Osteoblast (primary cell): ENCODE results near the gene GNAQ. TPM values are rescaled to one million over a fixed set of nuclear protein-coding genes. Genes with fewer than 3 reads are reported as not detected.

Experiments
- DNase-seq: peaks from one replicate; pipeline ENCODE4 v3.0.0; 2011; ENCODE audit warnings: low spot score, mixed read lengths; ENCODE audit not compliant: insufficient read length; ENCODE audit errors: missing footprints
- H2AFZ ChIP-seq: 2 replicates; pipeline ENCODE4 v1.6.0; 2011; ENCODE audit warnings: mild to moderate bottlenecking, low read length
- H3K27ac ChIP-seq: 2 replicates; pipeline ENCODE4 v1.5.1; 2011; ENCODE audit warnings: mild to moderate bottlenecking, low read depth, low read length, moderate library complexity
- H3K27me3 ChIP-seq: 2 replicates; pipeline ENCODE4 v1.6.0; 2012; ENCODE audit warnings: mild to moderate bottlenecking, control low read depth, inconsistent platforms, low read length, moderate library complexity; ENCODE audit not compliant: insufficient read depth
- H3K36me3 ChIP-seq: 2 replicates; pipeline ENCODE4 v1.5.1; 2011; ENCODE audit warnings: mild to moderate bottlenecking, low read length, control low read depth, moderate library complexity; ENCODE audit not compliant: insufficient read depth
- H3K4me1 ChIP-seq: 2 replicates; pipeline ENCODE4 v1.5.1; 2011; ENCODE audit warnings: mild to moderate bottlenecking, low read length, control low read depth, moderate library complexity; ENCODE audit not compliant: insufficient read depth
- H3K4me2 ChIP-seq: 2 replicates; pipeline ENCODE4 v1.6.0; 2011; ENCODE audit warnings: mild to moderate bottlenecking, low read length; ENCODE audit not compliant: insufficient read depth
- H3K4me3 ChIP-seq: fragments of 200-600 bp; sonication (generic); 3 replicates; pipeline ENCODE4 v1.5.1; 2012; ENCODE audit warnings: mild to moderate bottlenecking, low read length, inconsistent platforms; ENCODE audit not compliant: insufficient read depth
- H3K79me2 ChIP-seq: 2 replicates; pipeline ENCODE4 v1.6.0; 2012; ENCODE audit warnings: mild to moderate bottlenecking, low read length, control low read depth, inconsistent platforms; ENCODE audit not compliant: insufficient read depth
- H3K9me3 ChIP-seq: 2 replicates; pipeline ENCODE4 v1.5.1; 2011; ENCODE audit warnings: low read depth, low read length, control low read depth
- H4K20me1 ChIP-seq: 2 replicates; pipeline ENCODE4 v1.6.0; 2012; ENCODE audit warnings: mild to moderate bottlenecking, low read length, control low read depth; ENCODE audit not compliant: insufficient read depth
- total RNA-seq: library from RNA; depleted of rRNA; stranded (reverse); fragments of >200 nt; gene quantifications from 2 replicates; pipeline ENCODE4 v1.2.3, GENCODE V29; 2012
- TF ChIP-seq, protein P1 (sequence below): IDR thresholded peaks from 2 replicates; pipeline ENCODE4 v1.5.1; 2011; ENCODE audit warnings: mild to moderate bottlenecking, low read depth, low read length, moderate library complexity; ENCODE audit errors: extremely low read depth

Gene GNAQ
- total RNA-seq, 1 donor = 64.8 TPM

DNA sequence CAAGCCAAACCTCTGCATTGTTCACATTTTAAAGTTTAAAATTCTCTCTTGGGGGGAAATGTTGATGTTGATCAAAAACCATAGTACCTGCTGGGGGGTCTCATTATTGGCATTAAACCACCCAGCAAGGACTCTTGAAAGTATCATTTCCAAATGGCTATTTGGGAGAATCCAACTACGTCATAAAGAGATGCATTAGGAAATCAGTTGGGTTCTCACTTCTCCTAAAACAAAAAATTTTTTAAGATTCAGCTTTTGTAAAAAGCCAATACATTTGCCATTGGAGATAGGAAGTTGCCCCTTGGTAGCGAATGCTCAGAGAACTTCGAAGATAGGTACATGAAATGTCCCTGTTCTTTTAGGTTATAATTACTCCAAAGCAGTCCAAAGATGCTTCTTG is 96.4 kb downstream of the GNAQ start:
- Histone ChIP-seq H3K36me3 (no peaks in the 10 kb centered on the region), H3K27me3 (no peaks in the 10 kb centered on the region), H3K9me3 (no peaks in the 10 kb centered on the region), H3K4me2 (no peak overlapping the region), H3K27ac (no peak overlapping the region), H2AFZ (no peak overlapping the region), H4K20me1 (peaks cover 14% of the 10 kb centered on the region), H3K4me1 (no peaks in the 10 kb centered on the region), H3K4me3 (no peak overlapping the region), H3K79me2 (peaks cover 80% of the 10 kb centered on the region)
- DNase-seq = no peak
- TF ChIP-seq, protein P1, sequence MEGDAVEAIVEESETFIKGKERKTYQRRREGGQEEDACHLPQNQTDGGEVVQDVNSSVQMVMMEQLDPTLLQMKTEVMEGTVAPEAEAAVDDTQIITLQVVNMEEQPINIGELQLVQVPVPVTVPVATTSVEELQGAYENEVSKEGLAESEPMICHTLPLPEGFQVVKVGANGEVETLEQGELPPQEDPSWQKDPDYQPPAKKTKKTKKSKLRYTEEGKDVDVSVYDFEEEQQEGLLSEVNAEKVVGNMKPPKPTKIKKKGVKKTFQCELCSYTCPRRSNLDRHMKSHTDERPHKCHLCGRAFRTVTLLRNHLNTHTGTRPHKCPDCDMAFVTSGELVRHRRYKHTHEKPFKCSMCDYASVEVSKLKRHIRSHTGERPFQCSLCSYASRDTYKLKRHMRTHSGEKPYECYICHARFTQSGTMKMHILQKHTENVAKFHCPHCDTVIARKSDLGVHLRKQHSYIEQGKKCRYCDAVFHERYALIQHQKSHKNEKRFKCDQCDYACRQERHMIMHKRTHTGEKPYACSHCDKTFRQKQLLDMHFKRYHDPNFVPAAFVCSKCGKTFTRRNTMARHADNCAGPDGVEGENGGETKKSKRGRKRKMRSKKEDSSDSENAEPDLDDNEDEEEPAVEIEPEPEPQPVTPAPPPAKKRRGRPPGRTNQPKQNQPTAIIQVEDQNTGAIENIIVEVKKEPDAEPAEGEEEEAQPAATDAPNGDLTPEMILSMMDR = no peak

DNA sequence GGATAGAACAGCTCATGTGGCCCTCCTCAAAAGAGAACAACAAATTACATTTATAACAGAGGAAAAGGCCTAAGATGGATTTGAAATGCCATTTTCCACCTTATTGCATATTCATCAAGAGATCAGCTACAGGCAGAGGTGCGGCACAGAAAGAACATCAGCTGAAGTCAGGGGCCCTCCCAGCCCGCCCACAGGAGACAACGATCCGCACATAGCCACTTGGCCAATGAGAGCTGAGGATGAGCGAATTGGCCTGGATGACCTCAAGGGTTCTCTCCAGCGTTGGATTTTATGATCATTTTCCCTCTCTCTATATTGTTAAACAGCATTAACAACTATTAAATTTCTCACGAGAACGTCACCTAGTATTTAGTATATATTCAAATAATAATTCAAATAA is 97.6 kb downstream of the GNAQ start:
- Histone ChIP-seq H3K4me1 (no peaks in the 10 kb centered on the region), H3K9me3 (no peaks in the 10 kb centered on the region), H3K4me2 (no peak overlapping the region), H3K36me3 (no peaks in the 10 kb centered on the region), H4K20me1 (peaks cover 14% of the 10 kb centered on the region), H3K27ac (no peak overlapping the region), H2AFZ (no peak overlapping the region), H3K79me2 (peaks cover 76% of the 10 kb centered on the region), H3K27me3 (no peaks in the 10 kb centered on the region), H3K4me3 (no peak overlapping the region)
- TF ChIP-seq, protein P1 = no peak
- no peak for DNase-seq

DNA sequence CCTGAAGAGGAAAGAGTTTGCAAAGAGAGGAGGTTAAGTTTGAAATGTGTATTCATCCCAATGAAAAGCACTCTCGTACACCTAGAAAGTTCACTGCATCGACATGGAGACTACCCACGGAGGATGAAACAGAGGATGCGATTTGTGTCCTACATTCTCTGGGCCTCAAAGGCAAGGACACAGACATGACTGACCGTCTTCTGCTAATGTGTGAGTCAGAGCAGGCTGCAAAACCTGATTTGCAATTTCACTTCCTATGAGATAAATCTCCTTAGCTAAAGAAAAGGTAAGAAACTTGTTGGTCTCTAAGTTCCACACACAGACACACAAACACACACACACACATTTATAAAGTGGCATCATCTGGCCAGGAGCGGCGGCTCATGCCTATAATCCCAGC is 98.6 kb downstream of the GNAQ start:
- no peaks in the 10 kb centered on the region for H3K9me3 ChIP-seq
- peaks cover 71% of the 10 kb centered on the region for H3K79me2 ChIP-seq
- TF ChIP-seq, protein P1 = no peak

DNA sequence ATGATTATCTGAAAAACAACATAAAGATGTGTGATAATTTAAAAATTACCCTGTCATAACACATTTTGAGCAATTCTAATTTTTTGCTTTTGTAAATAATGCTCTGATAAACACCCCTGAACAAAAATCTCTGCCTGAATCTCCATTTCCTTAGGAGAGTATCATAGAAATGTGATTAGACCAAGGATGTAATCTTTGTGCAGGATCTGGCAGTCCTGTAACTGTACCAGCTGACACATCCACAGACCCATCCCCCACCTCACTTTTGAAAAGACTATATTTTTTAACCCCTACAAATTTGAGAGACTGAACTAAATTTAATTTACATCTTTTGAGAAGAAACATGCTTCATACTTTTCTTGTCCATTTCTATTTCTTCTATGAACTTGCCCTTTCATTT is 101.7 kb downstream of the GNAQ start:
- TF ChIP-seq, protein P1 = no peak
- H4K20me1 ChIP-seq = peaks cover 2% of the 10 kb centered on the region
- peaks cover 3% of the 10 kb centered on the region for H3K36me3 ChIP-seq
- no peak overlapping the region for H2AFZ ChIP-seq
- H3K4me1 ChIP-seq = peaks cover 32% of the 10 kb centered on the region
- DNase-seq = no peak
- H3K27me3 ChIP-seq = no peaks in the 10 kb centered on the region
- no peaks in the 10 kb centered on the region for H3K9me3 ChIP-seq
- no peak overlapping the region for H3K27ac ChIP-seq
- peaks cover 59% of the 10 kb centered on the region for H3K79me2 ChIP-seq
- H3K4me2 ChIP-seq = no peak overlapping the region
- no peak overlapping the region for H3K4me3 ChIP-seq

More for the DNA sequence above, 98.6 kb downstream of the GNAQ start:
- H3K27me3 ChIP-seq = no peaks in the 10 kb centered on the region
- no peak for DNase-seq
- H3K27ac ChIP-seq = no peak overlapping the region
- H2AFZ ChIP-seq = no peak overlapping the region
- H4K20me1 ChIP-seq = peaks cover 9% of the 10 kb centered on the region
- H3K36me3 ChIP-seq = peaks cover 3% of the 10 kb centered on the region
- no peak overlapping the region for H3K4me3 ChIP-seq
- peaks cover 4% of the 10 kb centered on the region for H3K4me1 ChIP-seq
- H3K4me2 ChIP-seq = no peak overlapping the region
